Measurements from ENCODE around the gene B4GALNT1. TPM values are rescaled to one million over a fixed set of nuclear protein-coding genes. Genes with fewer than 3 reads are reported as not detected.

The B4GALNT1 gene
- total and polyA plus RNA-seq, 2 of the 13 experiments (the other 11 are each of a cell fraction or from before 2014, with no cell fraction given): 4.5 to 5.4 TPM

GRCh38 chr12:57620936-57621496 lies 12.0 kb downstream of the B4GALNT1 start (continued):
- TF ChIP-seq AGO2 (optimal IDR thresholded peaks at IDR 0.05; ENCODE audit: low read depth, low read length) (no peak), ATRX (CRISPR knock-in tag; IDR thresholded peaks at IDR 0.05; ENCODE audit: borderline replicate concordance) (no peak), ZNF280B (CRISPR knock-in tag; IDR thresholded peaks at IDR 0.05; ENCODE audit: borderline replicate concordance) (no peak), ATAD3A (CRISPR knock-in tag; IDR thresholded peaks at IDR 0.05) (no peak), ISX (CRISPR knock-in tag; conservative IDR thresholded peaks at IDR 0.05) (no peak), ZSCAN31 (CRISPR knock-in tag; IDR thresholded peaks at IDR 0.05; ENCODE audit: low read depth) (no peak), YY1 (IDR thresholded peaks at IDR 0.05; ENCODE audit: insufficient read depth, insufficient replicate concordance, low read depth, low read length) (no peak), ZNF362 (CRISPR knock-in tag; IDR thresholded peaks at IDR 0.05; ENCODE audit: borderline replicate concordance) (no peak), ZNF766 (CRISPR knock-in tag; IDR thresholded peaks at IDR 0.05; ENCODE audit: borderline replicate concordance) (no peak), IKZF4 (CRISPR knock-in tag; IDR thresholded peaks at IDR 0.05; ENCODE audit: borderline replicate concordance, low read depth, not compliant biosample characterization) (no peak), NCOA1 (CRISPR knock-in tag; IDR thresholded peaks at IDR 0.05) (no peak), ARNTL (CRISPR knock-in tag; IDR thresholded peaks at IDR 0.05) (no peak), SMARCE1 (IDR thresholded peaks at IDR 0.05; ENCODE audit: borderline replicate concordance) (no peak), ZNF570 (CRISPR knock-in tag; IDR thresholded peaks at IDR 0.05; ENCODE audit: borderline replicate concordance) (no peak)
- TF ChIP-seq, protein P1, sequence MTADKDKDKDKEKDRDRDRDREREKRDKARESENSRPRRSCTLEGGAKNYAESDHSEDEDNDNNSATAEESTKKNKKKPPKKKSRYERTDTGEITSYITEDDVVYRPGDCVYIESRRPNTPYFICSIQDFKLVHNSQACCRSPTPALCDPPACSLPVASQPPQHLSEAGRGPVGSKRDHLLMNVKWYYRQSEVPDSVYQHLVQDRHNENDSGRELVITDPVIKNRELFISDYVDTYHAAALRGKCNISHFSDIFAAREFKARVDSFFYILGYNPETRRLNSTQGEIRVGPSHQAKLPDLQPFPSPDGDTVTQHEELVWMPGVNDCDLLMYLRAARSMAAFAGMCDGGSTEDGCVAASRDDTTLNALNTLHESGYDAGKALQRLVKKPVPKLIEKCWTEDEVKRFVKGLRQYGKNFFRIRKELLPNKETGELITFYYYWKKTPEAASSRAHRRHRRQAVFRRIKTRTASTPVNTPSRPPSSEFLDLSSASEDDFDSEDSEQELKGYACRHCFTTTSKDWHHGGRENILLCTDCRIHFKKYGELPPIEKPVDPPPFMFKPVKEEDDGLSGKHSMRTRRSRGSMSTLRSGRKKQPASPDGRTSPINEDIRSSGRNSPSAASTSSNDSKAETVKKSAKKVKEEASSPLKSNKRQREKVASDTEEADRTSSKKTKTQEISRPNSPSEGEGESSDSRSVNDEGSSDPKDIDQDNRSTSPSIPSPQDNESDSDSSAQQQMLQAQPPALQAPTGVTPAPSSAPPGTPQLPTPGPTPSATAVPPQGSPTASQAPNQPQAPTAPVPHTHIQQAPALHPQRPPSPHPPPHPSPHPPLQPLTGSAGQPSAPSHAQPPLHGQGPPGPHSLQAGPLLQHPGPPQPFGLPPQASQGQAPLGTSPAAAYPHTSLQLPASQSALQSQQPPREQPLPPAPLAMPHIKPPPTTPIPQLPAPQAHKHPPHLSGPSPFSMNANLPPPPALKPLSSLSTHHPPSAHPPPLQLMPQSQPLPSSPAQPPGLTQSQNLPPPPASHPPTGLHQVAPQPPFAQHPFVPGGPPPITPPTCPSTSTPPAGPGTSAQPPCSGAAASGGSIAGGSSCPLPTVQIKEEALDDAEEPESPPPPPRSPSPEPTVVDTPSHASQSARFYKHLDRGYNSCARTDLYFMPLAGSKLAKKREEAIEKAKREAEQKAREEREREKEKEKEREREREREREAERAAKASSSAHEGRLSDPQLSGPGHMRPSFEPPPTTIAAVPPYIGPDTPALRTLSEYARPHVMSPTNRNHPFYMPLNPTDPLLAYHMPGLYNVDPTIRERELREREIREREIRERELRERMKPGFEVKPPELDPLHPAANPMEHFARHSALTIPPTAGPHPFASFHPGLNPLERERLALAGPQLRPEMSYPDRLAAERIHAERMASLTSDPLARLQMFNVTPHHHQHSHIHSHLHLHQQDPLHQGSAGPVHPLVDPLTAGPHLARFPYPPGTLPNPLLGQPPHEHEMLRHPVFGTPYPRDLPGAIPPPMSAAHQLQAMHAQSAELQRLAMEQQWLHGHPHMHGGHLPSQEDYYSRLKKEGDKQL (CRISPR knock-in tag; IDR thresholded peaks at IDR 0.05; ENCODE audit: low read depth): no peak
- TF ChIP-seq, protein P2, sequence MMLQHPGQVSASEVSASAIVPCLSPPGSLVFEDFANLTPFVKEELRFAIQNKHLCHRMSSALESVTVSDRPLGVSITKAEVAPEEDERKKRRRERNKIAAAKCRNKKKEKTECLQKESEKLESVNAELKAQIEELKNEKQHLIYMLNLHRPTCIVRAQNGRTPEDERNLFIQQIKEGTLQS (CRISPR knock-in tag; IDR thresholded peaks at IDR 0.05): no peak
- TF ChIP-seq, protein P3, sequence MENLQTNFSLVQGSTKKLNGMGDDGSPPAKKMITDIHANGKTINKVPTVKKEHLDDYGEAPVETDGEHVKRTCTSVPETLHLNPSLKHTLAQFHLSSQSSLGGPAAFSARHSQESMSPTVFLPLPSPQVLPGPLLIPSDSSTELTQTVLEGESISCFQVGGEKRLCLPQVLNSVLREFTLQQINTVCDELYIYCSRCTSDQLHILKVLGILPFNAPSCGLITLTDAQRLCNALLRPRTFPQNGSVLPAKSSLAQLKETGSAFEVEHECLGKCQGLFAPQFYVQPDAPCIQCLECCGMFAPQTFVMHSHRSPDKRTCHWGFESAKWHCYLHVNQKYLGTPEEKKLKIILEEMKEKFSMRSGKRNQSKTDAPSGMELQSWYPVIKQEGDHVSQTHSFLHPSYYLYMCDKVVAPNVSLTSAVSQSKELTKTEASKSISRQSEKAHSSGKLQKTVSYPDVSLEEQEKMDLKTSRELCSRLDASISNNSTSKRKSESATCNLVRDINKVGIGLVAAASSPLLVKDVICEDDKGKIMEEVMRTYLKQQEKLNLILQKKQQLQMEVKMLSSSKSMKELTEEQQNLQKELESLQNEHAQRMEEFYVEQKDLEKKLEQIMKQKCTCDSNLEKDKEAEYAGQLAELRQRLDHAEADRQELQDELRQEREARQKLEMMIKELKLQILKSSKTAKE (CRISPR knock-in tag; IDR thresholded peaks at IDR 0.05; ENCODE audit: borderline replicate concordance): no peak
- TF ChIP-seq, protein P4, sequence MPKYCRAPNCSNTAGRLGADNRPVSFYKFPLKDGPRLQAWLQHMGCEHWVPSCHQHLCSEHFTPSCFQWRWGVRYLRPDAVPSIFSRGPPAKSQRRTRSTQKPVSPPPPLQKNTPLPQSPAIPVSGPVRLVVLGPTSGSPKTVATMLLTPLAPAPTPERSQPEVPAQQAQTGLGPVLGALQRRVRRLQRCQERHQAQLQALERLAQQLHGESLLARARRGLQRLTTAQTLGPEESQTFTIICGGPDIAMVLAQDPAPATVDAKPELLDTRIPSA (CRISPR knock-in tag; IDR thresholded peaks at IDR 0.05; ENCODE audit: borderline replicate concordance): no peak
